Adipose tissue (tissue), 3 donors: ENCODE results near the gene DAZ2. TPM values are rescaled to one million over a fixed set of nuclear protein-coding genes. Genes with fewer than 3 reads are reported as not detected.
"Not testable (repeated sequence)": the region's sequence is repeated elsewhere in the genome, so short reads cannot be mapped to it uniquely, and the experiment has no call there.

Experiments
- H3K27ac ChIP-seq: one replicate; pipeline ENCODE4 v1.5.1; 2013; ENCODE audit warnings: low read depth, low read length
- WGBS, 3 donors: extraction: QIAGEN DNeasy Blood & Tissue Kit; methylation state at CpG; one replicate each; pipeline ENCODE4 v1.1.7; 2013; 5-methylcytosine and 5-hydroxymethylcytosine counted together
- polyA plus RNA-seq, 3 donors: library from polyadenylated mRNA; stranded (reverse); fragments of 200-250 nt; gene quantifications; one replicate each; pipeline ENCODE4 v1.2.3, GENCODE V29; 2013
- donor health status: healthy with polysubstance abuse.
- donor health status: Bipolar disorder and iron deficiency.
- donor health status: healthy.

The DAZ2 gene
- not detected for polyA plus RNA-seq

- H3K27ac ChIP-seq: not testable (repeated sequence)
- no CpG with 5 or more reads among the region's 23 CpGs for WGBS, 3 donors
These were observed at the start of gene DAZ2 for GRCh38 chrY:23219233-23219632. DAZ2 (plus strand) TSS chrY:23219533; CDS start chrY:23219741, 208 bp downstream.

- not testable (repeated sequence) for H3K27ac ChIP-seq
- no CpG with 5 or more reads among the region's 23 CpGs for WGBS, 3 donors
These were observed 20.4 kb upstream of the DAZ2 start, which contains the start of gene DAZ1 for GRCh38 chrY:23198908-23199307. DAZ1 (minus strand) TSS chrY:23199008; CDS start chrY:23198800, 208 bp downstream.

- not testable (repeated sequence) for H3K27ac ChIP-seq
- no CpG with 5 or more reads among the region's 4 CpGs for WGBS, 3 donors
These were observed 11.9 kb upstream of the DAZ2 start for GRCh38 chrY:23207455-23207854.

GRCh38 chrY:23209802-23210495 is 9.4 kb upstream of the DAZ2 start:
- WGBS, 3 donors: no CpG with 5 or more reads among the region's 4 CpGs
- not testable (repeated sequence) for H3K27ac ChIP-seq

- WGBS, 3 donors: no CpG with 5 or more reads among the region's 4 CpGs
- not testable (repeated sequence) for H3K27ac ChIP-seq
These were observed 8.7 kb upstream of the DAZ2 start for GRCh38 chrY:23210681-23211080.

Other genes with a start within 250 kb of the DAZ2 start
- gene BPY2, start 235.3 kb upstream of the DAZ2 start, polyA plus RNA-seq: not detected
- 1 to 10 TPM in 1 of 3 donors, under 1 TPM in 1, not detected in 1; 0.05 to 1.1 TPM for gene DAZ1, start 20.5 kb upstream of the DAZ2 start, polyA plus RNA-seq